A549 (cell line): ENCODE results near the gene SSBP3. TPM values are rescaled to one million over a fixed set of nuclear protein-coding genes. Genes with fewer than 3 reads are reported as not detected.

Source experiments
- ATAC-seq, 2 experiments: fragments of 200-7000 bp in 1 of 2; fragments of >200 bp in 1 of 2; cut with Nextera tagmentation in 1 of 2; cut with Tn5 transposase in 1 of 2; 3 replicates each; pipeline versions ENCODE4 v1.8.0 to v1.9.1; 2018 to 2020; ENCODE audit warnings: mild to moderate bottlenecking in 1 of 2, moderate library complexity in 1 of 2
- CTCF ChIA-PET: fragments of 300-600 bp; sonication (Branson Sonifier 250); formaldehyde crosslinking; extraction: SDS; loops from one replicate; lab custom pipeline; 2021; ENCODE audit warnings: antibody characterized with exemption, inconsistent platforms; lab: Yijun Ruan, JAX
- POLR2A ChIA-PET: fragments of 350-600 bp; formaldehyde crosslinking; extraction: SDS; loops from one replicate; lab custom pipeline; 2021; ENCODE audit warnings: antibody characterized with exemption, inconsistent platforms; lab: Yijun Ruan, JAX
- DNase-seq, 2 experiments: peaks; one replicate each; pipeline versions ENCODE4 v3.0.0 to v3.0.0-alpha.2; 2011 to 2016; ENCODE audit warnings: low read depth in 1 of 2, low spot score in 1 of 2
- FAIRE-seq: peaks from 2 replicates; lab custom pipeline; 2011; peaks lifted over from hg19 to GRCh38; lab: Jason Lieb, UNC
- H3K27ac ChIP-seq, 2 experiments: fragments of >200 bp; sonication (Bioruptor Twin); formaldehyde crosslinking; 3 replicates each; pipeline ENCODE4 v1.5.1; 2016 to 2017
- H3K4me1 ChIP-seq: fragments of >200 bp; sonication (Bioruptor Twin); formaldehyde crosslinking; 3 replicates; pipeline ENCODE4 v1.6.1; 2016
- H3K4me2 ChIP-seq: fragments of >200 bp; sonication (Bioruptor Twin); formaldehyde crosslinking; 3 replicates; pipeline ENCODE4 v1.6.1; 2016
- H3K4me3 ChIP-seq: fragments of >200 bp; sonication (Bioruptor Twin); formaldehyde crosslinking; 3 replicates; pipeline ENCODE4 v1.5.1; 2016
- H3K9me3 ChIP-seq: fragments of >200 bp; sonication (Bioruptor Twin); formaldehyde crosslinking; 3 replicates; pipeline ENCODE4 v1.6.1; 2016
- ATOH8 ChIP-seq: fragments of 250-450 bp; sonication (Bioruptor Pico); IDR thresholded peaks from 2 replicates; pipeline ENCODE4 v1.5.0; 2020; ENCODE audit warnings: low read depth, mild to moderate bottlenecking, moderate library complexity
- BCL3 ChIP-seq: fragments of >200 bp; sonication (Bioruptor Twin); formaldehyde crosslinking; IDR thresholded peaks from 3 replicates; pipeline ENCODE4 v1.6.1; 2016
- BHLHE40 ChIP-seq: IDR thresholded peaks from 2 replicates; pipeline ENCODE4 v1.6.1; 2012; ENCODE audit warnings: low read depth, low read length, inconsistent platforms
- CBX2 ChIP-seq: fragments of 200-600 bp; sonication (generic); IDR thresholded peaks from 2 replicates; pipeline ENCODE4 v1.6.1; 2016; ENCODE audit warnings: low read depth, mild to moderate bottlenecking, borderline replicate concordance
- CEBPB ChIP-seq, 2 experiments: fragments of >200 bp in 1 of 2; sonication (Bioruptor Twin) in 1 of 2; formaldehyde crosslinking in 1 of 2; IDR thresholded peaks; 2 replicates each; pipeline ENCODE4 v1.6.1; 2012 to 2016
- ELK1 ChIP-seq: fragments of 150-350 bp; IDR thresholded peaks from 2 replicates; pipeline ENCODE4 v1.6.1; 2014; ENCODE audit warnings: low read depth, mild to moderate bottlenecking, low read length
- FOSB ChIP-seq: fragments of 250-450 bp; sonication (Bioruptor Pico); IDR thresholded peaks from 2 replicates; pipeline ENCODE4 v1.5.0; 2020; ENCODE audit warnings: mild to moderate bottlenecking, moderate library complexity
- FOSL2 ChIP-seq, 2 experiments: fragments of 450-650 bp in 1 of 2; fragments of >200 bp in 1 of 2; sonication (Bioruptor Twin) in 1 of 2; formaldehyde crosslinking; IDR thresholded peaks; 2 replicates each; pipeline versions ENCODE4 v1.5.0 to v1.6.1; 2016 to 2020; ENCODE audit warnings: mild to moderate bottlenecking in 1 of 2, moderate library complexity in 1 of 2
- HES2 ChIP-seq: fragments of >200 bp; sonication (Bioruptor Twin); formaldehyde crosslinking; IDR thresholded peaks from 2 replicates; pipeline ENCODE4 v1.6.1; 2016
- HOXA7 ChIP-seq: fragments of 250-450 bp; sonication (Bioruptor Pico); IDR thresholded peaks from 2 replicates; pipeline ENCODE4 v1.5.0; 2020; ENCODE audit warnings: mild to moderate bottlenecking, moderate library complexity
- HOXB13 ChIP-seq: fragments of 250-450 bp; sonication (Bioruptor Pico); IDR thresholded peaks from 2 replicates; pipeline ENCODE4 v1.5.0; 2020; ENCODE audit warnings: low read depth, mild to moderate bottlenecking, moderate library complexity
- JUNB ChIP-seq: fragments of >200 bp; sonication (Bioruptor Twin); formaldehyde crosslinking; IDR thresholded peaks from 2 replicates; pipeline ENCODE4 v1.6.1; 2016
- MYC ChIP-seq: IDR thresholded peaks from 2 replicates; pipeline ENCODE4 v1.6.1; 2012; ENCODE audit warnings: mild to moderate bottlenecking, inconsistent platforms, low read length, improper control_type of control experiment, borderline replicate concordance
- NFE2L2 ChIP-seq: fragments of 150-350 bp; conservative IDR thresholded peaks from 2 replicates; pipeline ENCODE4 v1.6.1; 2014; ENCODE audit warnings: low read length
- NPAS2 ChIP-seq: fragments of 250-450 bp; sonication (Bioruptor Pico); IDR thresholded peaks from 2 replicates; pipeline ENCODE4 v1.8.0; 2022; ENCODE audit warnings: mild to moderate bottlenecking, moderate library complexity, borderline replicate concordance
- NR3C1 ChIP-seq: fragments of >200 bp; sonication (Bioruptor Twin); formaldehyde crosslinking; IDR thresholded peaks from 3 replicates; pipeline ENCODE4 v1.6.1; 2017
- RCOR1 ChIP-seq: fragments of 150-350 bp; IDR thresholded peaks from 2 replicates; pipeline ENCODE4 v1.6.1; 2014; ENCODE audit warnings: antibody characterized with exemption, low read length, low read depth
- SREBF2 ChIP-seq: fragments of 450-650 bp; IDR thresholded peaks from 2 replicates; pipeline ENCODE4 v1.6.1; 2014; ENCODE audit warnings: mild to moderate bottlenecking, moderate library complexity
- TP53 ChIP-seq: fragments of 250-450 bp; sonication (Bioruptor Pico); IDR thresholded peaks from 2 replicates; pipeline ENCODE4 v1.5.0; 2021; ENCODE audit warnings: mild to moderate bottlenecking, moderate library complexity
- ZC3H11A ChIP-seq: fragments of 450-650 bp; IDR thresholded peaks from 2 replicates; pipeline ENCODE4 v1.6.1; 2014; ENCODE audit warnings: antibody characterized with exemption, mild to moderate bottlenecking
- ZSCAN20 ChIP-seq: fragments of 250-450 bp; sonication (Bioruptor Pico); IDR thresholded peaks from 2 replicates; pipeline ENCODE4 v1.8.0; 2022; ENCODE audit warnings: mild to moderate bottlenecking, moderate library complexity
- WGBS: methylation state at CpG from one replicate; pipeline ENCODE4 v1.1.6; 2017; ENCODE audit errors: missing lambda C conversion rate; 5-methylcytosine and 5-hydroxymethylcytosine counted together
- polyA plus RNA-seq, 4 experiments: library from polyadenylated mRNA; depleted of rRNA in 3 of 4; stranded (reverse); fragments of >200 nt; fragmentation: RNase III in 1 of 4; extraction: RNeasy Plus Mini Kit Qiagen cat#74134 plus additional on column Dnase treatment in 1 of 4; gene quantifications; 2 replicates in 3 of 4; 3 replicates in 1 of 4; pipeline ENCODE4 v1.2.3, GENCODE V29; 2011 to 2017

SSBP3 gene
- polyA plus RNA-seq, 2 of the 4 experiments (the other 2 are of a cell fraction) = 7.2 to 9.1 TPM

GRCh38 chr1:54353959-54354358 lies 52.2 kb downstream of the SSBP3 start:
- Histone ChIP-seq H3K4me3 (no peak overlapping the region), H3K4me1 (no peaks in the 10 kb centered on the region), H3K27ac (no peak overlapping the region), H3K4me2 (no peak overlapping the region), H3K9me3 (no peaks in the 10 kb centered on the region)
- POLR2A ChIA-PET = no interaction called here
- CTCF ChIA-PET = no interaction called here
- no peak for FAIRE-seq
- ATAC-seq = no peak
- WGBS = 66% methylated on average over 3 of the region's 4 CpGs
- DNase-seq = no peak
- TF ChIP-seq HOXA7 (CRISPR knock-in tag) = no peak
- TF ChIP-seq SREBF2 = no peak
- TF ChIP-seq BCL3 = no peak
- TF ChIP-seq ELK1 = no peak
- TF ChIP-seq NPAS2 (CRISPR knock-in tag) = no peak
- TF ChIP-seq ZC3H11A = no peak
- no peak for TF ChIP-seq NFE2L2
- no peak for TF ChIP-seq ATOH8 (CRISPR knock-in tag)
- no peak for TF ChIP-seq BHLHE40
- no peak for TF ChIP-seq TP53 (CRISPR knock-in tag)

- Histone ChIP-seq H3K9me3 (no peaks in the 10 kb centered on the region), H3K27ac (no peak overlapping the region), H3K4me2 (no peak overlapping the region), H3K4me1 (no peaks in the 10 kb centered on the region), H3K4me3 (no peak overlapping the region)
- TF ChIP-seq SREBF2 (no peak), ZC3H11A (no peak)
- ChIA-PET POLR2A (no interaction called here), CTCF (no interaction called here)
- FAIRE-seq (no peak), DNase-seq (no peak), ATAC-seq (no peak)
- WGBS = 94% methylated on average over 13 of the region's 17 CpGs
These were observed 53.4 kb downstream of the SSBP3 start for GRCh38 chr1:54352755-54353154.

GRCh38 chr1:54350360-54350759 lies 55.8 kb downstream of the SSBP3 start:
- no peaks in the 10 kb centered on the region for H3K4me1 ChIP-seq
- WGBS = 95% methylated on average over 5 of the region's 5 CpGs
- no peak for TF ChIP-seq ZC3H11A
- no peak for TF ChIP-seq FOSB (CRISPR knock-in tag)
- no peak for TF ChIP-seq JUNB
- TF ChIP-seq MYC = no peak
- no peak for TF ChIP-seq HOXB13 (CRISPR knock-in tag)
- no peak for TF ChIP-seq CBX2
- TF ChIP-seq RCOR1 = no peak
- no peak for TF ChIP-seq HES2
- no peak for TF ChIP-seq CEBPB (IDR thresholded peaks at IDR 0.05)
- no peak for TF ChIP-seq FOSL2 (IDR thresholded peaks at IDR 0.05)
- no peak for TF ChIP-seq FOSL2 (CRISPR knock-in tag; IDR thresholded peaks at IDR 0.05)
- no peak for TF ChIP-seq NR3C1
- TF ChIP-seq ZSCAN20 = no peak

More at GRCh38 chr1:54350360-54350759, 55.8 kb downstream of the SSBP3 start:
- Histone ChIP-seq H3K9me3 (no peaks in the 10 kb centered on the region), H3K4me2 (no peak overlapping the region), H3K4me3 (no peak overlapping the region), H3K27ac (no peak overlapping the region)
- ATAC-seq = no peak
- ChIA-PET POLR2A (no interaction called here), CTCF (interaction anchor here (0.6 kb wide), 1 partner anchor 594 kb away, joined by 3 read pairs; no protein-coding TSS in a partner anchor)
- FAIRE-seq = no peak
- DNase-seq = no peak
